ENCODE data around the gene ASTE1.

DNA sequence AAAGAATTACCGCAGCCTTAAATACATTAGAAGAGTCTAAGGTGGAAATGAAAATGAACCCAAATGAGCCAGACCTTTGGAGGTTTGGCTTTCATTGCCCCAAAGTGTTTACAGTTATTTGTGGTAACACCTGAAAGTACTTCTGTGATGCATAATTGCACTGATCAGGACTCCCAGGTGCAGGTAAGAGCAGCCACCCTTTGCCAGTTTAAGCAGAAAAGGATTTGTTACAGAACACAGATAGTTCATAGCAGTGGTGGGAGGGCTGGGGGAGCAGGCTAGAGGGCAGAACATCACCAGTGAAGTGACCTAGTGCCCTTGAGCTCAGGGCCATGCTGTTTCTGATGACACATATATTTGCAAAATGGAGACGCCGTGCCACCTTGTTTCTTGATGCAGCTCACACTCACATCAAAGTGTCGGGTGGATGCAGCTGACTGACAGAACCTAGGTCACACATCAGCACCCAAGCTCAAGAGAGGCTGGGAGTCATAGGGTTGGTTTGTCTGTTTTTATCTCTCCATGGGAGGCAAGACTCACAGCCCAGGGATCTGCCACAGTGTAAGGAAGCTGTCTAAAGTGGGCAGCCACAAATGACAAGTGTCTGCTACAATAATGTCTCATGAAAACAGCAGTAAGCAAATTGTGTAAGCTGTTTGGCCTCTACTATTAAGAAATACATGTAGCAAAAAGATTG lies 49.2 kb upstream of the ASTE1 start:
- no peak for TF ChIP-seq CTCF (IDR thresholded peaks at IDR 0.05)
- TF ChIP-seq POLR2A (IDR thresholded peaks at IDR 0.05): no peak

All from uterus (tissue), 2 donors.